ENCODE data around the gene KCTD11.

Gene KCTD11

DNA sequence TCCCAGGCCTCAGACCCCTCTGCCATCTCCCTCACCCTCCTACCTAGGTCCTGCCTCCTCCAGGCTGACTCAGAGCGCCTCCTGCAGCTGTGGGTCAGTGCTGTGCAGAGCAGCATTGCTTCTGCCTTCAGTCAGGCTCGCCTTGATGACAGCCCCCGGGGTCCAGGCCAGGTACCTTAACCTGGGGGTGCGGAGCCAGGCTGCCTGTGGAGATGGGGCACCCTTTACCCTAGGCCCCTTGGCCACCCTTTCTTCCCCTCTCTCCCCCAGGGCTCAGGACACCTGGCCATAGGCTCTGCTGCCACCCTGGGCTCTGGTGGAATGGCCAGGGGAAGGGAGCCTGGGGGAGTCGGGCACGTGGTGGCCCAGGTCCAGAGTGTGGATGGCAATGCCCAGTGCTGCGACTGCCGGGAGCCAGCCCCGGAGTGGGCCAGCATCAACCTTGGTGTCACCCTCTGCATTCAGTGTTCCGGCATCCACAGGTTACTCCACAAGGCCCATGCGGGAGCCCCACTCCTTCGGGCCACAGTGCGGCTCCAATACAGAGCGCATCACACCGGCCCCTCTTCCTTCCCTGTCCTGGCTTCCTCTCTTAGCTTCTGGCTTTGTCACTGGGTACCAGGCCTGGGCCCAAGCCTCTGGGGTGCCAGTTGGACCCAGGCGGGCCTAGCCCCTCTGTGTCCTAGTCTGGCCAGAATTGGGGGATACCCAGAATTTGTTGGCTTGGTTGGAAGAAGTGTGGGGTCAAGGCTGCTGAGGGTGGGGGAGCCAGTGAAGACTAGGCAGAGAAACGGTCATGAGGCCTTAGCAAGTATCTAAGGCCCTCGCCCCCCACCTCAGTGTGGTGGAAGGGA is 5.0 kb upstream of the KCTD11 start:
- ATAC-seq (replicated peaks) (no peak), DNase-seq (no peak)
- no peak overlapping the region for H3K4me3 Mint-ChIP-seq
- peaks cover 37 to 53% of the 10 kb centered on the region in 2 donors for H3K36me3 Mint-ChIP-seq
- H3K27ac Mint-ChIP-seq = peak overlapping the region; percentile 54
- H3K9me3 Mint-ChIP-seq = no peaks in the 10 kb centered on the region
- no peaks in the 10 kb centered on the region for H3K27me3 Mint-ChIP-seq
- H3K4me1 Mint-ChIP-seq = peaks cover 23 to 54% of the 10 kb centered on the region in 2 donors

DNA sequence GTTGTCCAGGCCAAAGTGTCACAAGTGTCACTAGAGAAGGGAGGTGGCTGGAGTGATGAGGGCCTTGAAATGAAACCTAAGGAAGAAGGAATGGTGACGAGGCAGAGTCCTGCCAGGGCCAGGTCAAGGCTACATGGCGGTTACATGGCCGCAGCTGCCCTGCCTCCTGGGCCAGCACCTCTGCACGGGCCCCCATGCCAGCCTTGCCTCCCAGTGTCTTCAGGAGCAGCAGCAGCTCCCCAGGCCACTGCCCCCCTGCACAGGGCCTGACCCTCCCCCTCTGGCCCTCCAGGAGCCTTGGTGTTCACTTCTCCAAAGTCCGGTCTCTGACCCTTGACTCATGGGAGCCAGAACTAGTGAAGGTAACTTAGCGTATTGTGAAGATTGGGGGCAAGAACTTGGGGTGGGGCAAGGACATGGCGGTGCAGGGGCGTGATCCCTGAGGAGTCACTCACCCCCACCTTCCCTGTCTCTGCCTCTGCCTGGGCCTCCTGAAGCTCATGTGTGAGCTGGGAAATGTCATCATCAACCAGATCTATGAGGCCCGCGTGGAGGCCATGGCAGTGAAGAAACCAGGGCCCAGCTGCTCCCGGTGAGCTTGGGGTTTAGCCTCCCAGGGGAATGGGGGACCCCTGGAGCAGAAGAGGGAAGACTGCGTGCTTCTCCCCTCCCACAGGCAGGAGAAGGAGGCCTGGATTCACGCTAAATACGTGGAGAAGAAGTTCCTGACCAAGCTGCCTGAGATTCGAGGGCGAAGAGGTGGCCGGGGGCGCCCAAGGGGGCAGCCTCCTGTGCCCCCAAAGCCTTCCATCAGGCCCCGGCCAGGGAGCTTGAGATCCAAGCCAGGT is 4.1 kb upstream of the KCTD11 start:
- Mint-ChIP-seq H3K27ac (peak overlapping the region; percentile 91), H3K36me3 (peaks cover 38 to 58% of the 10 kb centered on the region in 2 donors), H3K9me3 (no peaks in the 10 kb centered on the region), H3K4me3 (no peak overlapping the region), H3K27me3 (no peaks in the 10 kb centered on the region), H3K4me1 (peaks cover 29 to 61% of the 10 kb centered on the region in 2 donors)
- ATAC-seq (replicated peaks) (no peak), DNase-seq (no peak)

DNA sequence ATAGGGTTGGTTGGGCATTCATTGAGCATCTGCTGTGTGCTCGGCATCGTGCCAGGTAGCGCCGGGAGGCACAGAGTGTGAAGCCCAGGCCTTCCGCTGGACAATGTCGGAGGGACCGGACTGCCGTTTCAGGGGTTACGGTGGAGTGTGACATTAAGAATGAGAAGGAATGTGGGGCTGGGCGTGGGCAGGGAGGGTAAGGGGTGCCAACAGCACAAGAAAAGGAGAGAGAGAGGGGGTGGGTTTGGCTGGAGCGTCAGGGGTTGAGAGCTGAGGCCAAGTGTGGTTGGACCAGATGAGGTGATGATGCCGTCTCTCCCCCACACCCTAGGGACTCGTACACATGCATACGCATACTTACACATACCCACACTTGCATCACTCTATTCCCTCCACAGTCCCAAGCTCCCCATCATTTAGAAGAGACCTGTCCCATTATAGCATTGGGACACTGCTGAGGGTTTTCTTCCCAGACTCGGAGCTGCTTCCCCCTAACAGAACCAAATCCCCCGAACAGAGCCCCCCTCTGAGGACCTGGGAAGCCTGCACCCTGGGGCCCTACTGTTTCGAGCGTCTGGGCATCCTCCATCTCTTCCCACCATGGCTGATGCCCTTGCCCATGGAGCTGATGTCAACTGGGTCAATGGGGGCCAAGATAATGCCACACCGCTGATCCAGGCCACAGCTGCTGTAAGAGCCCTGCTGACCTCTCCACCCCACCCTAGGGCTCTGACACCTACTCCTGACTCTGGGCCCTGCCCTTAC is 3.3 kb upstream of the KCTD11 start:
- no peak for ATAC-seq (replicated peaks)
- peaks cover 32 to 65% of the 10 kb centered on the region in 2 donors for H3K4me1 Mint-ChIP-seq
- no peaks in the 10 kb centered on the region for H3K27me3 Mint-ChIP-seq
- peaks cover 36 to 52% of the 10 kb centered on the region in 2 donors for H3K36me3 Mint-ChIP-seq
- H3K27ac Mint-ChIP-seq = peak overlapping the region; percentile 91
- no peak overlapping the region for H3K4me3 Mint-ChIP-seq
- H3K9me3 Mint-ChIP-seq = no peaks in the 10 kb centered on the region
- no peak for DNase-seq

DNA sequence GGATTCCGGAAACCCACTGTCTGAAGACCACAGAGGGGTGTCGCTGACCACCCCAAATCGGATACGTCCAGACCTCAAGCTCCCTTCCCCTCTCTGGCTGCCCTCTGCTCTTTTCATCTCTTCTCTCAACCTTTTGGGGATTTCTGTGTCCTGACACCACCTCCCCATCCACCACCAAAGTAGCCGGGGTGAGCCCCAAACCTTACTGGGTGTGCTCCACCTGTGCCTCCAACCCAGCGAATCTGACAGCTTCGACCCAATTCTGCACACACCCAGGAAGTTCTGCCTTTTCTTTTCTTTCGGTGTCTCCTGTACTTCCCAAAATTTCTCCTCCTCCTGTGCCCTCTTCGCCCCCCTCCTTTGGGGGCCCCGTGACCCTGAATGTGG is 534 bp downstream of the KCTD11 start:
- H3K36me3 Mint-ChIP-seq = peaks cover 24 to 35% of the 10 kb centered on the region in 2 donors
- H3K4me1 Mint-ChIP-seq = peaks cover 40 to 73% of the 10 kb centered on the region in 2 donors
- ATAC-seq (replicated peaks) = peak; percentile 1
- H3K4me3 Mint-ChIP-seq = peak overlapping the region; percentile 91 to 95
- no peak for DNase-seq
- no peaks in the 10 kb centered on the region for H3K9me3 Mint-ChIP-seq
- no peaks in the 10 kb centered on the region for H3K27me3 Mint-ChIP-seq
- H3K27ac Mint-ChIP-seq = peak overlapping the region; percentile 88

DNA sequence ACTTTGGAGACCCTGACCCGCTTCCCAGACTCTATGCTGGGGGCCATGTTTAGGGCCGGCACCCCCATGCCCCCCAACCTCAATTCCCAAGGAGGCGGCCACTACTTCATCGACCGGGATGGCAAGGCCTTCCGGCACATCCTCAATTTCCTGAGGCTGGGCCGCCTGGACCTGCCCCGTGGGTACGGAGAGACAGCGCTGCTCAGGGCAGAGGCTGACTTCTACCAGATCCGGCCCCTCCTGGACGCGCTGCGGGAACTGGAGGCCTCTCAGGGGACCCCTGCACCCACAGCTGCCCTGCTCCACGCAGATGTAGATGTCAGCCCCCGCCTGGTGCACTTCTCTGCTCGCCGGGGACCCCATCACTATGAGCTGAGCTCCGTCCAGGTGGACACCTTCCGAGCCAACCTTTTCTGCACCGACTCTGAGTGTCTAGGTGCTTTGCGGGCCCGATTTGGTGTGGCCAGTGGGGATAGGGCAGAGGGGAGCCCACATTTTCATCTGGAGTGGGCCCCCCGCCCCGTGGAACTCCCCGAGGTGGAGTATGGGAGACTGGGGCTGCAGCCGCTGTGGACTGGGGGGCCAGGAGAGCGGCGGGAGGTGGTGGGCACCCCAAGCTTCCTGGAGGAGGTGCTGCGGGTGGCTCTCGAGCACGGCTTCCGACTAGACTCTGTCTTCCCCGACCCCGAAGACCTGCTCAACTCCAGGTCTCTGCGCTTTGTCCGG is 1.1 kb downstream of the KCTD11 start:
- H3K36me3 Mint-ChIP-seq = peaks cover 19 to 29% of the 10 kb centered on the region in 2 donors
- peak overlapping the region; percentile 88 for H3K27ac Mint-ChIP-seq
- peak overlapping the region; percentile 91 to 95 for H3K4me3 Mint-ChIP-seq
- DNase-seq = no peak
- ATAC-seq (replicated peaks) = no peak
- no peaks in the 10 kb centered on the region for H3K27me3 Mint-ChIP-seq
- H3K4me1 Mint-ChIP-seq = peaks cover 40 to 68% of the 10 kb centered on the region in 2 donors
- H3K9me3 Mint-ChIP-seq = no peaks in the 10 kb centered on the region

DNA sequence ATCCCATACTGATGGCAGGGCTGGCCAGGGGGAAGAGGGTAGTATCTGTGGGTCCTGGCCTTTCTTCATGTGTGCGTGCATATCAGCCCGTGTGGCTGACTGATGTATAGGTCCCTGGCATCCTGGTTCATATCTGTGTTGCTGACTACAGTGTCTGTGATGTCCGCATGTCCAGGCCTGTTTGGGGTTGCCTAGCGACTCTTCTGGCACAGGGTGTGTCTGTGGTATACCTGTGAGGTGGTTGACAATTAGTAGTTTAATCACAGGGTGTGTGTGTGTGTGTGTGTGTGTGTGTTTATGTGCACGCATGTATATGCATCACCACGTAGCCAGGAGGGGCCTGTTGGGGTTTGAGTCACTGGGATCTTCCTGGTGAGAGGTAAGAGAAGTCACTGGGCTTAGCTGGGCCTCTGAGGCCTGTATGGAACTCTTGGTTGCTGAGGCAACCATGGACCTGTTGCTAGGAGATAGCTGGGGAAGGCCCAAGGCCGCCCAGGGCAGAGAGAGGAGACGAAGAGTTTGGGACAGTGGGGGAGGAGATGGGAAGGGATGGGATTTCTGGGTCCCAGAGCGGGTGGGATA is 2.4 kb downstream of the KCTD11 start:
- peaks cover 8 to 18% of the 10 kb centered on the region in 2 donors for H3K36me3 Mint-ChIP-seq
- H3K27ac Mint-ChIP-seq = peak overlapping the region; percentile 70
- no peak overlapping the region for H3K4me3 Mint-ChIP-seq
- H3K4me1 Mint-ChIP-seq = peaks cover 35 to 56% of the 10 kb centered on the region in 2 donors
- H3K9me3 Mint-ChIP-seq = no peaks in the 10 kb centered on the region
- H3K27me3 Mint-ChIP-seq = no peaks in the 10 kb centered on the region
- ATAC-seq (replicated peaks) (no peak), DNase-seq (no peak)

DNA sequence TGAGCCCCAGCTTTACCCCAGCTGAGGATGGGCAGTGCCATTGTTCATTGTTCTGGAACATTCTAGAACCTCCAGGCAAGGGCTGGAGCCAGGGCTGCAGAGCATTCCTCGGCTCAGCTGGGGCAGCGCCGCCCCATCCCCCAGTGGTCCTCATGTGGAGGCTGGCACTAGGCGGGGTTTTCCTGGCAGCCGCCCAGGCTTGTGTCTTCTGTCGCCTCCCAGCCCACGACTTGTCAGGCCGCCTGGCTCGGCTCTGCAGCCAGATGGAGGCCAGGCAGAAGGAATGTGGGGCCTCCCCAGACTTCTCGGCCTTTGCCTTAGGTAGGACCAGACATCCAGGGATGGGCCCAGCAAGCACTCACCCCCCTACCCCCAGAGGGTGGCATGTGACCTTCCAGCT is 3.1 kb downstream of the KCTD11 start, which contains the start of gene TMEM95:
TMEM95 (plus strand) TSS at position 104 of the 400 bp plus-strand sequence; CDS start at position 153, 49 bp downstream.
- Mint-ChIP-seq H3K27me3 (no peaks in the 10 kb centered on the region), H3K27ac (peak within 1 kb of the TSS; percentile 70), H3K36me3 (peaks cover 8 to 13% of the 10 kb centered on the region in 2 donors), H3K9me3 (no peaks in the 10 kb centered on the region), H3K4me3 (no peak within 1 kb of the TSS), H3K4me1 (peaks cover 31 to 50% of the 10 kb centered on the region in 2 donors)
- DNase-seq = no peak
- ATAC-seq (replicated peaks) = no peak

DNA sequence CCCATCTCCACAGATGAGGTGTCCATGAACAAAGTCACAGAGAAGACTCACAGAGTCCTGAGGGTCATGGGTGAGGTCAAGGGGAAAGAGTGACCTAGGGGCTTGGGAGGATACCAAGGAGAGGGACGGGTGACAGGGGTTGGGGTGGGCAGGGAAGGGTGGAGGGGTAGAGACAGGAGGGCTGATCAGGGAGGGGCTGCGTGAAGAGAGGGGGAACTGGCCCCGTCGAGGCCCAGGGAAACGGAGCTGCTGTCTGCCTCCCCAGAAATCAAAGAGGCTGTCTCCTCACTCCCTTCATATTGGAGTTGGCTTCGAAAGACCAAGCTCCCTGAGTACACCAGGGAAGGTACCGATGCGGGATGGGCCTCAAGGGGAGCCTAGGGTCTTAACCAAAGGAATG is 3.6 kb downstream of the KCTD11 start:
- Mint-ChIP-seq H3K27me3 (no peaks in the 10 kb centered on the region), H3K27ac (peak overlapping the region; percentile 47), H3K4me1 (peaks cover 28 to 46% of the 10 kb centered on the region in 2 donors), H3K4me3 (no peak overlapping the region), H3K9me3 (no peaks in the 10 kb centered on the region), H3K36me3 (peaks cover 8 to 10% of the 10 kb centered on the region in 2 donors)
- DNase-seq (no peak), ATAC-seq (replicated peaks) (no peak)

DNA sequence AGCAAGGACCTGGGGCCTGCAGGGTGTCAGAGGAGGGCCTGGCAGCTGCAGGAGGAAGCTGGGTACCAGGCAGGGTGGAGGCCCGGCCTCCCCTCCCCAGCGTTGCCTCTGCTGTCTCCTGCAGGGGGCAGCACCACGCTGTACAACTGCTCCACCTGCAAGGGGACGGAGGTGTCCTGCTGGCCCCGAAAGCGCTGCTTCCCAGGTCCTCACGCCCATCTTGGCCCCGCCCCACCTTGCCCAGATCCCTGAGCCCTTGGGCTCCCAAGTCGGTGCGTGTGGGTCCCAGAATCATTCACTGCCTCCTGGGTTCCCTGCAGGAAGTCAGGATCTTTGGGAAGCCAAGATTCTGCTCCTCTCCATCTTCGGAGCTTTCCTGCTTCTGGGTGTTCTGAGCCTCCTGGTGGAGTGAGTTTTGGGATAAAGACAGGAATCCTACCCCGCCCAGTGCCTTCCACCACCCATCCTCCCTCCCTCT is 4.1 kb downstream of the KCTD11 start:
- Mint-ChIP-seq H3K9me3 (no peaks in the 10 kb centered on the region), H3K36me3 (peaks cover 6 to 9% of the 10 kb centered on the region in 2 donors), H3K27me3 (no peaks in the 10 kb centered on the region), H3K27ac (peak overlapping the region; percentile 14), H3K4me1 (peaks cover 28 to 41% of the 10 kb centered on the region in 2 donors), H3K4me3 (no peak overlapping the region)
- ATAC-seq (replicated peaks) (peak; percentile 74 to 76), DNase-seq (peak; percentile 83)

DNA sequence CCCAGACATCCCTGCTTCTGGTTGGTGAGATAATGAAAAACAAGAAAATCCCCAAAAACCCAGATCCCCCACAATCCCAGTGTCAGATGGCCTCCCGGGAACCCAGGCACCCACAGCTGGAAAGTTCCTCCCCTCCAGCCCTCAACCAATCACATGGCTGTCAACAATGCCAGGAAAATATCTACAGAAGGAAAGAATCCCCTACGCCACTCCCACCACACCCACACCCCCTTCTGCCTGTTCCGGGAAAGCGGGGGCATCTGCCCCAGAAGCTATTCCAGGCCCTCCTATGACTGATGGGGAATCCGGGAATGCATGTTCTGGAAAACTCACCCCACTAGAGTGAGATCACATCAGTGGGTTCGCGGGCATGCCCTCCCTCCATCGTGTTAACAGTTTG is 4.8 kb downstream of the KCTD11 start:
- no peak for ATAC-seq (replicated peaks)
- Mint-ChIP-seq H3K36me3 (peaks cover 2 to 6% of the 10 kb centered on the region in 2 donors), H3K4me3 (peak overlapping the region in 1 of 2 donors; percentile 14), H3K4me1 (peaks cover 25 to 36% of the 10 kb centered on the region in 2 donors), H3K27me3 (peaks cover 3 to 6% of the 10 kb centered on the region in 2 donors), H3K9me3 (no peaks in the 10 kb centered on the region), H3K27ac (no peak overlapping the region)
- DNase-seq = no peak

DNA sequence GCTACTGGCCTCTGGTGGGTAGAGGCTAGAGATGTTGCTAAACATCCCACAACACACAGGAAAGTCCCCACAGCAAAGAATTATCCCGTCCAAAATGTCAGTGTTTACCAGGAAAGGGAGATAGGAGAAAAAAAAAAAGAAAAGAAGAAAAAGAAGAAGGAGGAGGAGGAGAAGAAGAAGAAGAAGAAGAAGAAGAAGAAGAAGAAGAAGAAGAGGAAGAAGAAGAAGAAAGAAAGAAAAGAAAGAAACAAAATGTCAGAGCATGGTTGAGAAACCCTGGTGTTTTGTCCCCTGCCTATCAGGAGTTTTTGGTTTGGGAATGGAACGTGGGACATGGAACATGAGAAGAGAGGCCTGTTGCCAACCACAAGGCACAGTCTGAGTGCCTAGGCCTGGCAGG is 5.4 kb downstream of the KCTD11 start:
- H3K9me3 Mint-ChIP-seq = no peaks in the 10 kb centered on the region
- no peak overlapping the region for H3K27ac Mint-ChIP-seq
- H3K36me3 Mint-ChIP-seq = peaks cover 2 to 5% of the 10 kb centered on the region in 2 donors
- DNase-seq (no peak), ATAC-seq (replicated peaks) (no peak)
- peaks cover 7 to 10% of the 10 kb centered on the region in 2 donors for H3K27me3 Mint-ChIP-seq
- no peak overlapping the region for H3K4me3 Mint-ChIP-seq
- peaks cover 24 to 33% of the 10 kb centered on the region in 2 donors for H3K4me1 Mint-ChIP-seq

DNA sequence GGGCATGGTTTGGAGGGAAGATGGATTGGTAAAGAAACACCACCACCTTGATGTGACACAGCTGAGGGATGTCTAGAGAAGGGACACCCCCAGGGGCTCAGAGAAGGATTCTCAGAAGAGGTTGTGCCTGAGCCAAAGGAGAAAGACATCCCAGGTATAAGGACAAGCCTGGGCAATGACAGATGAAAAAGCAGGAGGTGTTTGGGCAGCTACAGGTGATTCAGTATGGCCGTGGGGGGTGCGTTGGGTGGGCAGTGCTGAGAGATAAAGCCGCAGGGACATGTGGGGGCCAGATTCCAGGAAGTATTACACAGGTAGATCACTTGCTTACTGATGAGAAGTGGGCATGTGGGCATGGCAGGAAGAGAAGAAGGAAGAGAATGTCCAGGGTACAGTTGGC is 9.9 kb downstream of the KCTD11 start:
- Mint-ChIP-seq H3K9me3 (no peaks in the 10 kb centered on the region), H3K36me3 (no peaks in the 10 kb centered on the region), H3K27me3 (peaks cover 7 to 10% of the 10 kb centered on the region in 2 donors), H3K4me3 (no peak overlapping the region), H3K27ac (no peak overlapping the region), H3K4me1 (no peaks in the 10 kb centered on the region)
- DNase-seq = no peak
- no peak for ATAC-seq (replicated peaks)

DNA sequence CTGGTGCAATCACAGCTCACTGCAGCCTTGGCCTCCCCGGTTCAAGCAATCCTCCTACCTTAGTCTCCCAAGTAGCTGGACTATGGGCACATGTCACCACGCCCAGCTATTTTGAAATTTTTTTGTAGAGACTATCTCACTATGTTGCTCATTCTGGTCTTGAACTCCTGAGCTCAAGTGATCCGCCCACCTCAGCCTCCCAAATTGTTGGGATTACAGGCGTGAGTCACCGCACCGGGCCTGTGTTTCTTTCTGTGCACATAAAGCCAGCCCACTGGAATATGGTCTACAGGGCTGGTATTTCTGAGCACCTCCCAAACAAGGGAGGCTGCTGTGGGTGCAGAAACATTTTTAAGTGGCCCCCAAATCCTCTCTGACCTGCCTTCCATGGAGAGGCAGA is 11.3 kb downstream of the KCTD11 start:
- Mint-ChIP-seq H3K4me1 (peaks cover 0 to 4% of the 10 kb centered on the region in 2 donors), H3K36me3 (no peaks in the 10 kb centered on the region), H3K27me3 (peaks cover 7 to 10% of the 10 kb centered on the region in 2 donors), H3K27ac (no peak overlapping the region), H3K9me3 (no peaks in the 10 kb centered on the region), H3K4me3 (no peak overlapping the region)
- ATAC-seq (replicated peaks) (no peak), DNase-seq (no peak)
